Endodermal cell (in vitro differentiated cells): Measurements from ENCODE around the gene SLC6A1. TPM values are rescaled to one million over a fixed set of nuclear protein-coding genes. Genes with fewer than 3 reads are reported as not detected.

Source experiments
- DNase-seq: peaks from one replicate; pipeline ENCODE4 v3.0.0-alpha.2; 2017
- H3K27ac ChIP-seq: 2 replicates; pipeline ENCODE4 v1.5.1; 2013; ENCODE audit warnings: mild to moderate bottlenecking, low read depth, low read length, moderate library complexity
- H3K27me3 ChIP-seq: 2 replicates; pipeline ENCODE4 v1.6.1; 2013; ENCODE audit warnings: mild to moderate bottlenecking, low read length, moderate library complexity; ENCODE audit not compliant: insufficient read depth, control insufficient read depth, poor library complexity, severe bottlenecking
- H3K36me3 ChIP-seq: 2 replicates; pipeline ENCODE4 v1.7.0; 2013; ENCODE audit warnings: mild to moderate bottlenecking, low read length, moderate library complexity; ENCODE audit not compliant: control insufficient read depth, insufficient read depth
- H3K4me1 ChIP-seq: one replicate; pipeline ENCODE4 v1.7.0; 2013; ENCODE audit warnings: low read length; ENCODE audit not compliant: control insufficient read depth, insufficient read depth
- H3K4me3 ChIP-seq: 2 replicates; pipeline ENCODE4 v1.5.1; 2013; ENCODE audit warnings: mild to moderate bottlenecking, low read length, moderate library complexity
- H3K9ac ChIP-seq: 2 replicates; pipeline ENCODE4 v1.6.1; 2013; ENCODE audit warnings: mild to moderate bottlenecking, low read length, moderate library complexity; ENCODE audit not compliant: poor library complexity, severe bottlenecking; ENCODE audit errors: extremely low read depth
- H3K9me3 ChIP-seq: 2 replicates; pipeline ENCODE4 v1.6.1; 2013; ENCODE audit warnings: mild to moderate bottlenecking, low read length, moderate library complexity; ENCODE audit not compliant: control insufficient read depth
- H3K27ac Mint-ChIP-seq: 2 replicates; pipeline ENCODE4 v1.8.0; 2020; ENCODE audit warnings: mixed read lengths
- H3K27me3 Mint-ChIP-seq: 2 replicates; pipeline ENCODE4 v1.8.0; 2021; ENCODE audit warnings: mild to moderate bottlenecking, mixed read lengths; ENCODE audit not compliant: insufficient read depth
- H3K36me3 Mint-ChIP-seq: 2 replicates; pipeline ENCODE4 v1.8.0; 2020; ENCODE audit warnings: low read depth, mixed read lengths
- H3K4me1 Mint-ChIP-seq: 2 replicates; pipeline ENCODE4 v1.8.0; 2020; ENCODE audit warnings: mixed read lengths
- H3K4me3 Mint-ChIP-seq: 2 replicates; pipeline ENCODE4 v1.8.0; 2020; ENCODE audit warnings: mild to moderate bottlenecking, moderate library complexity, mixed read lengths
- H3K9me3 Mint-ChIP-seq: 2 replicates; pipeline ENCODE4 v1.8.0; 2020; ENCODE audit warnings: mild to moderate bottlenecking, mixed read lengths
- CTCF ChIP-seq: fragments of 200-600 bp; sonication (generic); conservative IDR thresholded peaks from 2 replicates; pipeline ENCODE4 v1.5.0; 2021; ENCODE audit warnings: antibody characterized with exemption, mild to moderate bottlenecking
- WGBS, 2 experiments: methylation state at CpG; one replicate each; pipeline versions ENCODE4 v1.1.5 to v1.1.7; 2013; ENCODE audit warnings: missing lambda C conversion rate in 2 of 2, mixed read lengths in 1 of 2; ENCODE audit not compliant: insufficient coverage in 1 of 2, insufficient read length in 1 of 2; 5-methylcytosine and 5-hydroxymethylcytosine counted together
- total RNA-seq, 2 donors: library from RNA; stranded (reverse); fragmentation: NEBNext Ultra II Directional in 1 of 2; extraction: Animal tissue kit (Norgen Biotek cat#: 25700) in 1 of 2; gene quantifications; 2 replicates in 1 of 2; 3 replicates in 1 of 2; pipeline ENCODE4 v1.2.1, GENCODE V29; 2021

Gene SLC6A1
- total RNA-seq, 2 donors from 2014 or later = 0.42 to 3.6 TPM

- Histone ChIP-seq H3K4me1 (no peaks in the 10 kb centered on the region), H3K36me3 (no peaks in the 10 kb centered on the region), H3K27me3 (no peaks in the 10 kb centered on the region), H3K27ac (no peak overlapping the region), H3K9ac (no peak overlapping the region), H3K9me3 (no peaks in the 10 kb centered on the region), H3K4me3 (no peak overlapping the region)
- Mint-ChIP-seq H3K27ac (no peak overlapping the region), H3K4me3 (no peak overlapping the region), H3K4me1 (peaks cover 4% of the 10 kb centered on the region), H3K9me3 (no peaks in the 10 kb centered on the region), H3K36me3 (no peaks in the 10 kb centered on the region), H3K27me3 (peaks cover 21% of the 10 kb centered on the region)
- TF ChIP-seq CTCF = no peak
- DNase-seq = no peak
- 94 to 97% methylated on average over 4 of the region's 4 CpGs for WGBS, 2 experiments
Observed at GRCh38 chr3:11088831-11089230, 96.3 kb downstream of the SLC6A1 start.

Other genes with a start within 250 kb of the SLC6A1 start
- gene SLC6A11, start 176.5 kb upstream of the SLC6A1 start, total RNA-seq = under 1 TPM; 0.27 to 0.73 TPM
- gene HRH1, start 161.7 kb downstream of the SLC6A1 start, total RNA-seq = under 1 TPM in 1 of 2 donors, not detected in 1; 0.13 TPM